RCC 7860 (cell line): ENCODE data around the gene LEMD1.

Source experiments
- DNase-seq: peaks from one replicate; pipeline ENCODE4 v3.0.0-alpha.2; 2015; ENCODE audit warnings: low spot score
- FAIRE-seq: peaks from 2 replicates; lab custom pipeline; 2012; peaks lifted over from hg19 to GRCh38; lab: Jason Lieb, UNC

Gene LEMD1, protein sequence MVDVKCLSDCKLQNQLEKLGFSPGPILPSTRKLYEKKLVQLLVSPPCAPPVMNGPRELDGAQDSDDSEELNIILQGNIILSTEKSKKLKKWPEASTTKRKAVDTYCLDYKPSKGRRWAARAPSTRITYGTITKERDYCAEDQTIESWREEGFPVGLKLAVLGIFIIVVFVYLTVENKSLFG

DNA sequence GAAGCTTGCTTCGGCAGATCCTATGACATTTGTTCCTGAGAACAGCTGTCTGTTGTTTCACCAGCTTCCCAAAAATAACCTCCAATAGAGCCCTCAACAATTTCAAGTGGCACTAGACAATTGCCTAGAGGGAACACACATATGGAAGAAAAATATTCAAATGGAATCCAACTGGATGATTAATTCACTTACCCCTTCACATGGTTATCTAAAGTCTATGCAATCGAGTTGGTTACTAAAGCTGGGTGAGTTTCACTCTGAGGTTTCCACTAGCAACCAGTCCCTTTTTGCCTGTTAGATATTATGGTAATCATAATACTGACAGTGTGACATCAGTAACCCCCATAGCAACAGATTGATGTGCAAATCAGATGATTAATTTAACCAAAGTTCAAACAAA, at the start of gene LEMD1:
LEMD1 (minus strand) TSS at position 259 of the 400 bp plus-strand sequence. CDS start 1,520 bp downstream, outside the sequence.
- DNase-seq: no peak
- FAIRE-seq: no peak

DNA sequence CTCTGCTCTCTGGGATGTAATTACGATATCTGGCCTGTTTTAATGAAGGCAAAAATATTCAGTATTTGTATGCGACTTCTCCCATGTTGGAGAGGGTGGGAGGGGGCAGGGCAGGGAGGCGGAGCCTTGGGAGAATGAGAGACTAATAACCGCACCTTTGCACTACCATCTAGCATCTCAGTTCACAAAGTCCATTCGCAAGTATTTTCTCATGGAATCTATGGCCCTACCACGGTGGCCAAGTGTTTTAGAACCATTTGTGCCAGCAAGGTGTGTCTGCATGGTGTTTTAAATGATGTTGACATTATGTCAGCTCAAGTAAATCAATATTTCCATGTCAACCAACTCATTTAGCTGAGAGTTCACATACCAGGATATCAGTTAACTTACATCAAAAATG, 48.3 kb upstream of the LEMD1 start:
- FAIRE-seq (no peak), DNase-seq (no peak)

DNA sequence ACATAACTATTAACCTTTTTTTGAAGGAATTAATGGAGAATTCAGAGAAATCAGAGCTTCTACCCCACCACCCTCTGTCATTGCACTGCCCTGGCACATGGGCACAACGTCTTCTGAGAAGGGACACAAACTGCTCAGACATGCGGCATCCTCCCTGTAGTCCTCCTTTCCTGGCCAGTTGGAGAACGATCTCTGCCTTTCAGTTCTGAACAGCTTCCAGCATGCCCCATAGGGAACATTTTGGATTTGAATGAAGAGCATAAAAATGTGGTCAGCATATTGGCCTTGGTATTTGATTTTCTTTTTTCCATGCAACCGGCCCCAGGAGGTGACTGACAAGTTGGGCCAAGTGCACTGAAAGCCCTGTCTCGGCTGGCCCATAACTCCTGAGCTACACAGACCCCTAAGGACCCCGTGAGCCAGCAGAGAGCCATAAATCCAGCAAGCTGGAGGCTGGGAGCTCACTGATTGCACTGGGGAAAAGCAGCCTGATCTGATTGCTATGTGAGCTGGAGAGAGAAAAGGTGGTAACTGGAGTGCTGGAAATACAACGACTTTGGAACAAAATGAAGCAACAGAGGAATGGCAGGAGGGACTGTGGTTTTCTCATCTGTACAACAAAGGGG, 44.9 kb upstream of the LEMD1 start:
- DNase-seq (no peak), FAIRE-seq (no peak)

DNA sequence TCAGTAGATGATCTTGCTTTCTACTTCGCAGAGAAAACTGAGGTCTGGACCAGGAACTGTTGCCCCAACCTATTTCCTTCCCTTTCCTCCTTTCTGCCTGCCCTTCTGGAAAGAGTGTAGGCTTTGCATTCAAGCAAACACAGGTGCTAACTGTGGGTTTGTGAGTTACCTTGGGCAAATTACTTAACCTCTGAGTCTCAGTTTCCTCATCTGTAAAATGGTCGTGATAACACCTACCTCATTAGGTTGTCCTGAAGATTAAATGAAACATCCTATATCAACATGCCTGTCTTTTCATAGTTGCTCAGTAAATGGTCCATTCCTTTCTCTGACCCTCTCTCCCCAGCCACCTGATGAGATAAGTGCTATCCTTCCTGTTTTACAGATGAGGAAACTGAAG, 43.5 kb upstream of the LEMD1 start:
- DNase-seq: no peak
- FAIRE-seq: no peak

DNA sequence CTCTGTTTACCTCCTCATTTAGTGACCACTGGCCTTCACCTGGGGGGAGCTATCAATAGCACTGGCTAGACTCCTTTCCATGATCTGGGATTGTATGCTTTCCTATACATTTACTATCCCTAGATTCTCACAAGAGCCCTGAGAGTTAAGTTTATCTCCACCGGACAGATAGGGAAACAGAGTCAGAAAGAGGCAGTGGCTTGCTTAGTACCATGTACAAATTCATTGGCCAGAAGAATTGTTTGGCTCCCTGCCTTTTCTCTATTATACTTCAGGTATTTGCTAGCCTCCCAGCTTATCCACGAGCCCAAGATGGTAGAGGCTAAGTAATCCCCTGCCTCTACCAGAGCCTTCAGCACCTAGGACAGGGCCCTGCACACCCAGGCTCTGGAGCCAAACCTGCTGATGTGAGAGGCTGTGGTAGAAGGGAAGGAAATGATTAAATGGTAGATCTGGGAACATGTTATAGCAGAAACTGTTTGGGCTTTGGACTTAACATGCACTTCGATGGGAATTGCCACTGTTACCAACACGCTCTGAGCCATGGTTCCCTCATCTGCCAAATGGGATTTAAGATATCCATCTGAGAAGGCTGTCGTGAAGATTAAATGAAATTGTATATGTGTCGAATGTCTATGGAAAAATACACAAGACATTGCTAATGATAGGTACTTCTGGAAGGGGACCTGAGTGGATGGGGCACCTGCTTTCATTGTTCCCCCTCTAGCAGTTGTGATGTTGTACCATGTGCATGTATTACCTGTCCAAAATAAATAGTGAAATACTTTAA, 37.1 kb upstream of the LEMD1 start:
- DNase-seq (no peak), FAIRE-seq (no peak)

DNA sequence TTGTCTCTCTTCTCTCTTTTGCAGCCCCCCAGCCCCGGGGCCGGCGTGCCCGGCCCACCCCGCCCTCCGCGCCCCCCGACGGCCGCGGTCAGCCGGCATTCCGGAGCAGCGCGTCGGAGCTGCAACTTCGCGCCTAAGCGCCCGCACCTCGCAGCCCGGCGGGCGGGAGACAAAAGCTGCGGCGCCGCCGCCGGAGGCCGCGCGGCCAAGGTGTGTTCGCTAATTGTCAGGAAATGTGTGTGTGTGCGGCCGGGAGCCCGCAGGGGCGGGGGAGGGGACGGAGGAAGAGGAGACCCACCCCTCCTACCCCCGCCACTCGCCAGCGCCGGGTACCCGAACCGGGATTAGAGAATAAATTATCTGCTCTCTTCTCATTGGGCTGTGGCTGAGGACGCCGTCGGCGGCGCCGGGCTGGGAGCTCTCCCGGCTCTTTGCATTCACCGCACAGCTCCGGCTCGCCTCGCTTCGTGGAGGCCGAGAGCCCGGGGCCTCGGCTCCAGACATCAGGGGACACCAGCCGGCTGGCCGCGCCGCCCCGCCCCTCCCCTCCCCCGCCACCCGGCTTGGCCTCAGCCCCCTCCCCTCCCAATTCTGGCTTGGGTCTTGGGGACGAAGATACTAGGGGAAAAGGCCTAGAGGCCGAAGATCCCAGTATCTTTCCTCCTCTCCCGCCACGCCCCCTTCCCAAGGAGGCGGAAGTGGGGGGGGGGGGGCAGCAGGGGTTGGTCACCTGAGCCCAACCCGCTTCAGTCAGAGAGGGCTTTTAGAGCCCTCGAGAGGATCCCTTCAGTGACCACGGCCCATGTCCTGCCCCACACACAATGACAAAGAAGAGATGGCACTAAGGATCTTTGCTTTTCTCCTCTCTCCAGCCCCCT, 35.3 kb upstream of the LEMD1 start:
- DNase-seq: no peak

DNA sequence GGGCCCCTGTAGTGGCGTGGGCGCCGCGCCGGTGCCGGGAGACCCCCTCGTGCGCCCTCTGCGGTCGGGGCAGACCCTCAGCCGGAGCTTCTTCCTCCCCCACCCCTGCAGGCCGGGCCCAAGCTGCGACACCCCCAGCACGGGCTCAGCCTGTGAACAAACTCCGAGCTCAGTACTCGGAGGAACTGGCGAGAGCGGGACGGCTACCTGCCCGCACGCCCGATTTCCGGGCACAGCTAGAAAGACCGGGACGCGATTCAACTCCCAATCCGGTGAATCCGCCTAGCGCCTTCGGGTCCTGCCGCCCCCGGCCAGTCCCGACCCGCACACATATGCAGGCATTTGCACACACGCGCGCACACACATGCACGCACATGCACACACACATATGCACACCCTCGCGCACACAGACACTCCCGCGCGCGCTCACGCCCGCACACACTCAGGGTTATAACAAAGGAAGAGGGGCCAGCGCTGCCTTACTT, 34.6 kb upstream of the LEMD1 start:
- no peak for DNase-seq
- FAIRE-seq: no peak

More for the DNA sequence above, 35.3 kb upstream of the LEMD1 start:
- FAIRE-seq: no peak

DNA sequence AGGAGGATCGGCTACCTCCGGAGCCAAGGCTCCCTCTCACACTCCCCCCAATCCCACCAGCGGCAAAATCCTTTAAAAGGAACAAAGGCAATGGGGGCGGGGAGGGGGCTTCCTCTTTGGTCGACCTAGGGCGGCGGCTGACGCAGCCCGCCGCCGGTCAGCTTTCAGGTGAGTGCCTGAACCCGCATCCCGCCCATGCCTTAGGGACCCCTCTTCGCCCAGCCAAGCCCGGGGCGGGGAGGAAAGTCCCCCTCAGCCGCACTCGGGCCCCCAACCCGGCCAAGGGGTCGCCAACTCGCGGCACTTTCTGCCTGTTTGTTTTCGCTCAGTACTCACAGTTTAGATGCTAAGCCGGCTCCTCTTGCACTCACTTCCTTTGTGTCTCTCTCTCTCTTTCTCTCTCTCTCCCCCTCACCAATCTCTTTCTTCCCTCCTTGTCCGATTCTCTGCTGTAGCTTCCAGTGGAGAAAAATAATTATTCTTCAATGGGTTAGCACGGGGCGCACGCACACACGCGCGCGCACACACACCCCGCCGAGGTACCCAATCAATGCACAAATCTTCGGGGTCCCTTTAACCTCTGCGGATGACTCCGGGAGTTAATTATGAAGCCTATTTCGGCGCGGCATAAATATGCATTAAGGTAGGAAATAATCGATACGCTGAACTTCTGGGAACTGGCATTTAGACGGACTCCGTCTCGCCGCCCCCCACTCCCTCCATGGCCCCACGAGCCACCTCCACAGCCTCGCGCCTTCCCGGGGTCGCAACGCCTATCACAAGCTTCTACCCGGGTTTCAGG, 33.9 kb upstream of the LEMD1 start, which contains the start of gene BLACAT1:
BLACAT1 (minus strand) TSS at position 465 of the 802 bp plus-strand sequence.
- DNase-seq: no peak
- no peak for FAIRE-seq

DNA sequence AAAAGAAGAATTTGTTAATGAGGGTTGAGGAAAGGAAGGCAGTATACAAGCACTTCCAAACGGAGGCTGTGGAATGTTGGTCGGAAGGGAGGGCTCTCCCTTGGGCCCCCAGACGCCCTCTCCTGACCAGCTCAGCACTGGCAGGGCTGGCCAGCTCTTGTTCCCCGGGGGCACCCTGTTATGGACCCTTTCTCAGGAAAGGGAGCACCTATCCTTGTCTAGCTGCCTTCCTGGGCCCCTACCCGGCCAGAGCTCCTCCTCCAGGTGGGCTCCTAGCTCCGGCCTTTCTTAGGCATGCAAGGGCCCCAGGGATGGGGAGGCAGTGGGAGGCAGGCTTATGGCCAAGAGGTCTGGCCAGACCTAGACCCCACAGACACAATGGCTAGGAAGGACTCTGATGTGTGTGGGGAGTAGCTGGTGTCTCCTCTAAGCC, 33.1 kb upstream of the LEMD1 start:
- FAIRE-seq: no peak
- no peak for DNase-seq

DNA sequence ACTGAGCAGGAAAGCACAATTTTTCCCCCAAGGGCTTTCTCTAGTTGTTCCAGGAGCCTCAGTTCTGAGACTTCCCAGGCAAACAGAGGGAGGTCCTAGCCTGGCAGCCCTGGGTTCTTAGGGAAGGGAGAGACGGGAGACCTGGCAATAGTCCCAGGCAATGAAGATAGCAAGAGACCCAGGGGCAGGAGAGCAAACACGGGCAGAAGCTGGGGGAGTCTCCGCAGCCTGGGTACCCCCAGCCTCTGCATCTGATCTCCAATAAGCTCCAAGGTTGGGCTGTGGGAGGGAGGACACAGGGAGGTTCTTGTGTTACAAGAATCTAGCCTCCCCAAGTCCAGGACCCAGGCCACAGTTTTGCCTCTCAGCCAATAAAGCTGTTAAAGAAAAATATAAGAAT, 31.6 kb upstream of the LEMD1 start:
- DNase-seq: no peak
- FAIRE-seq: no peak

DNA sequence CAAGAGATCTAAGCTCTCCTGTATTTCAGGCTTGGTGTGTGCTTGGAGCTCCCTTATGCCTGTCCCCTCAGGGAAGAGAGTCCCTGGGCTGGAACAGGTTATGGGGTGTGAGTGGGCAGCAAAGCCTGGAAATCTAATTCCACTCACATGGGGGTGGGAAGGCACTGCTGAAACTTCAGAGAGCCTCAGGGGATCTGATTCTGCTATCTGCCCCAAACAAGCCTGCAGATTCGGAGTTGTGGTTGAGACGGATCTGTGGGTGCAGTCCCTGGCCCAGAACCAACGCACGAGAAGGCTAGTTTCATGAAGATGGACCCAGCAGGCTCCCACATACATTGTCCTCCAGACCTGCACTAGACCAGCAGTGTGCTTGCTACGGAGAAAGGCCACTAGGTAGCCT, 31.1 kb upstream of the LEMD1 start:
- FAIRE-seq (no peak), DNase-seq (no peak)

DNA sequence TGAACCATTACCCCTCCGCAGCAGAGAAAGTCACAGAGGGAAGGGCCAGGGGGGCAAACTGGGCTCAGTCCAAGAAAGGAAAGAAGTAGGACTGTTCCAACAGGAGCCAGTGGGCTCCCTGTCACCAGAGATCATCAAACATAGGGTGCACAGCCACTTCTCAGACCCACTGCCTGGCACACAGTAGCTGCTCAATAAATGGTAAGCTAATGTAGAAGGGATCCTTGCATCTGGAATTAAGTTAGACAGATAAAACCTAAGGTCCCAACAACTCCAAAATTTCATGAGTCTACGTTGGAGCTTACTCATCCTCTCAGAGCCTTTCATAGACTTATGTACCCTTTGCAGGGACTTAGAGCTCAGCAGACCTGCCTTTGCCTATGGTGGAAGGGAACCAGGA, 30.5 kb upstream of the LEMD1 start:
- DNase-seq (no peak), FAIRE-seq (no peak)

DNA sequence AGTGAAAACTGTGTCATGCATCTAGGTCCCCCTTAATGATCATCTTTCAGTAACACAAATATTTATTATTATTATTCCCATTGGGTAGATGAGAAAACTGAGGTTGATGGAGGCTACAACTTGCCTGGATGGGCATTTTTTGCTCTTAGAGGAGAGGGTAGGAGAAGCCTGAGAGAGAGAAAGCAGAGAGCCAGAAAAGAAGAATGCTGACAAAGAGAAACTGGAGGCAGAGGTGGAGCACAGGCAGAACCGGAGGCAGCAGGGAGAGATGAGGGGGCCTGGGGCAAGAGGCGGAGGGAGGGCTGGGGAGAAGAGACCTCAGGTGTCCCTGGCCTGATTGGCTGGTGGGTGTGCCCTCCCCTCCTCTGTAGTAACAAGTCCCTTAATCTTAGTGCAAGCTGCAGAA, 29.9 kb upstream of the LEMD1 start:
- FAIRE-seq: no peak
- DNase-seq: no peak

DNA sequence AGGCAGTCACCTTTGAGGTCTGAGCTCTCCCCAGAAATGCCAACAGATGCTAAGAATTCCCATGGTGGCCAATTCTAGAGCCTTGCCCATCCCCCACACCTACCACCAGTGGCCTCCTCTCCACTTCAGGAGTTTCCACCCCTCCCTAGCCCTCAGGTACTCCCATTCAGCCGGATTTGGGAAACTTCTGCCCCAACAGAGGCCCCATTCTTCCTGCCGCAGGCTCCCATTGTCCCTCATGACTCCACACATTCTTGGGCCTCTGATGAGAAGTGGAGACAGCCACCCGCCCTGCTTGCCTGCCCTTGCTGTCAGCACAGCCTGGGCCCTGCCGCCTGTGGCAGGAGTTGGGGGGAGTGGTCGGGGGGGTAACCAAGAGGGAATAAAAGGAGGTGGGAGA, 29.3 kb upstream of the LEMD1 start:
- DNase-seq (no peak), FAIRE-seq (no peak)

DNA sequence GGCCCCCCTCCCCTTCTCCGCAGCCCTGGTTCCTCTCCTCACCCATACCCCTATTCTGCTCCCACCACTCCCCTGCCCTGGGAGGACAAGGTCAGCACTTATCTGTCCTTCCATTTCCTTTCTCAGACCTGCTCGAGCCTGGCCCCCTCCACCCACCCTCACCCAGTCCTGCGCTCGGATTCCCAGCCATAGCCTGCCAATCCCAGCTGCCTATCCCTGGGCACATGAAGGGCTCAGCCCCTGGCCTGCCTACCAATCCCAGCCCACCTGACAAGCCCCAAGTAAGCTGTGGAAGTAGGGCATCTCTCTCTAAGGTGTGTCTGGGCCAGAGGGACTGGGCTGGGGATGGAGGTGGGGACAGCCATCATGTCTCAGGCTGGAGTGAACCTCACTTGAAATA, 28.6 kb upstream of the LEMD1 start:
- DNase-seq: no peak
- FAIRE-seq: no peak

DNA sequence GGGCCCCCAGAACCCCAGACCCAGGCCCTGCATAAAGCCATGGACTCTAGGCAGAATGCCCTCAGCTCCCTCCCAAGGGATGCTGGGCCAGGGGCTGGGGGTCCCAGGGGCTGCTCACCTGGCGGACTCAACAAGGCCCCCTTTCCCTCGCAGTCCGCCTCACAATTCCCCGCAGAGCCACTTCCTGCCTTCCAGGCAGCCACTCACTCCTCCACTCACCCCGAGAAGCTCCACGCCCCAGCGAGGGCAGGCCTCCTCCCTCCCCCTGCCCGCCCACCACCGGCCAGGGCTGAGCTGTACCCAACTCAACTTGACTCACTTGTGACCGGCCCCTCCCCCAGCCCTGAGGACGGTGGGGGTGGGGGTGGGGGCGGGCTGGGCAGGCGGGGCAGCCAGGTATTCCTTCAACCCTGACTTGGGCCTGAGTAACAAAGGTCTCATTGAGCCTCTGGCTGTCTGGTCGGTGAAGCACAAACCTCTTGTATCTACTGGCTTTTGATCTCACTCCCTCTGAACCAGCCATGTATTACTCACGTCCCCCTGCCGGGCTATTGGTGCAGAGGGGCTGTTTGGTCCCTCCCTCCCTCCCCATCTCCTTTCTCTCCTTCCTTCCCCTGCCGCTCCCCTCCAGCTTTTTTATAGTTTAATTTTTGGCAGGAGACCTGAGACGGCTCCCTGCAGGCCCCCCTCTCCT, 28.0 kb upstream of the LEMD1 start:
- DNase-seq (peak; percentile 94), FAIRE-seq (no peak)

DNA sequence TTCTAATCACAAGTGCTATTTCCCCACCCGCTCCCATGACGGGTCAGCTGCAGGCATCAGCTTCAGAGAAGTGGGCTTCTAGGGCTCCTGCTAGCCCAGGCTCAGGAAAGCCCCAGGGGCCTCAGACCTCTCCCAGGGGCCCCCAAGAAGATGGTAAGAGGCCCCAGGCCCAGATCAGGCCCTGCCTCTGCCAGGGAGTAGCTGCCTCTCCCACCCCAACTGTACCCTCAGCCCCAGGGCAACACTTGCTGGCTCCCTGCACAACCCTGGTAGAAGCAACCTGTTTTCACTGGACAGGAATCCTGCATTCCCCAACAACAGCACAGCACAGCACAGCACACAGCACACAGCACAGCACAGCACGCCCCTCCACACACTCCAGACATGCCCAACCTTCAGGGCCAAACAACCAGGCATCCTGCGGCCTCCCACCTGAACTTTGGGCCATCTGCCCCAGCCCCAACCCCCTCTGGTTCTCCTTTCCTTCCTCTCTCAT, 27.4 kb upstream of the LEMD1 start:
- FAIRE-seq (no peak), DNase-seq (no peak)

DNA sequence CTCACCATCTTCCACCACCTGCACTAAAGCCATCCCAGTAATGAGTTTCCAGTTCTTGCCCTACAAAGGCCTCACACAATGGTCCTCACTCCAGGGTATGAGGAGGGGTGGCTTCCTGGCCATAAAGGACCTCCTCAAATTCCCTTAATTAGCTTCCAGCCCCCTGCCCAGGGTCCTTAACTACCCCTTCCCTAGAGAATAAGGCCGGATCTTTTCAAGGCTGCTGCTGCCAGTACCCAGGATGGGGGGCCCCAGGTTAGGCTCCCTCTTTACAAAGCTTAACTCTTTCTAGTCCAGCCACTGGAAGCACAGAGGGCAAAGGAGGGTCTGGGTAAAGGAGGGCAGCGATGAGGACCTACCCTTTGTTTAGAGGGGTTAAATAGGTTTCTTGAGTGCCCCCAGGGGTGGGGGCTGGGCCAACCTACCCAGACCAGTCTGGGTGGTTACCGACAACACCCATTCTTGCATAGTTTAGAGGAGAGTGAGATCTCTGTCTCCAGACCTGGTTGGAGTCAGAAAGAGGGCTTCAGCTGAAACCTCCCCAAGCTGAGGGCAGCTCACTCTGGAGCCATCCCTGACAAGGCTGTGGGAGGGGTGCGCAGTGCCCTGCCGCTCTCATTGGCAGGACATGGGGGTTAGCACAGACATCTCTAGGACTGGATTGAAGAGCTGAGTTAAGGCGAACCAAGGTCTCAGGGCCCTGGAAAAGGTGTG, 26.8 kb upstream of the LEMD1 start:
- no peak for FAIRE-seq
- DNase-seq: no peak
